UCSD-AML1 (cell line): ENCODE measurements around the gene VN1R2.
"Not testable (repeated sequence)": the region's sequence is repeated elsewhere in the genome, so short reads cannot be mapped to it uniquely, and the experiment has no call there.

Experiments
- DNase-seq: peaks from one replicate; lab custom pipeline; 2025; ENCODE audit not compliant: unreplicated experiment; lab: John Stamatoyannopoulos, UW

Gene VN1R2, protein sequence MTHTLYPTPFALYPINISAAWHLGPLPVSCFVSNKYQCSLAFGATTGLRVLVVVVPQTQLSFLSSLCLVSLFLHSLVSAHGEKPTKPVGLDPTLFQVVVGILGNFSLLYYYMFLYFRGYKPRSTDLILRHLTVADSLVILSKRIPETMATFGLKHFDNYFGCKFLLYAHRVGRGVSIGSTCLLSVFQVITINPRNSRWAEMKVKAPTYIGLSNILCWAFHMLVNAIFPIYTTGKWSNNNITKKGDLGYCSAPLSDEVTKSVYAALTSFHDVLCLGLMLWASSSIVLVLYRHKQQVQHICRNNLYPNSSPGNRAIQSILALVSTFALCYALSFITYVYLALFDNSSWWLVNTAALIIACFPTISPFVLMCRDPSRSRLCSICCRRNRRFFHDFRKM

GRCh38 chr19:53257715-53258342 is at the start of gene VN1R2:
Gene VN1R2 (plus strand): TSS chr19:53258292. CDS start chr19:53258376, 84 bp downstream.
- not testable (repeated sequence) for DNase-seq

DNA sequence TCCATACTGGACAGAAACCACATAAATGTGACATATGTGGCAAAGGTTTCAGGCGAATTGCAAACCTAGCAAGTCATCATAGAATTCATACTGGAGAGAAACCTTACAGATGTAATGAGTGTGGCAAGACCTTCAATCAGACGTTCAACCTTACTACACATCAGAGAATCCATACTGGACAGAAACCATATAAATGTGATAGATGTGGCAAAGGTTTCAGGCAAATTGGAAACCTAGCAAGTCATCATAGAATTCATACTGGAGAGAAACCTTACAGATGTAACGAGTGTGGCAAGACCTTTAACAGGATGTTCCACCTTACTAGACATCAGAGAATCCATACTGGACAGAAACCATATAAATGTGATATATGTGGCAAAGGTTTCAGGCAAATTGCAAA is 46.5 kb upstream of the VN1R2 start:
- not testable (repeated sequence) for DNase-seq

DNA sequence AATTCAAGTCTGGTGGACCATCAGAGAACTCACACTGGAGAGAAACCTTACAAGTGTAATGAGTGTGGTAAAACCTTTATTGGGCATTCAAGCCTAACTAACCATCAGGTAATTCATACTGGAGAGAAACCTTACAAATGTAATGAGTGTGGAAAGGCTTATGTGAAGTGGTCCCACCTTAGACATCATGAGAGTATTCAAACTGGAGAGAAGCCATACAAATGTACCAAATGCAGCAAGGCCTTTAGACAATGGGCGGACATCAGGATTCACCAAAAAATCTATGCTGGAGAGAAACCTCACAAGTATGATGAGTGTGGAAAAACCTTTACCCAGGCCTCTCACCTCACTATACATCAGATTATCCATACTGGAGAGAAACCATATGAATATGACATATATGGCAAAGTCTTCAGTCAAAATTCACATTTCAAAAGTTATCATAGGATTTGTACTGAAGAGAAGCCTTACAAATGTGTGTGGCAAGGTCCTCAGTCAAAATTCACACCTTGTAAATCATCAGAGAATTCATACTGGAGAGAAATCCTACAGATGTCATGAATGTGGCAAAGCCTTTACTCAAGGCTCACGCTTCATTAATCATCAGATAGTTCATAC is 45.3 kb upstream of the VN1R2 start:
- no peak for DNase-seq

DNA sequence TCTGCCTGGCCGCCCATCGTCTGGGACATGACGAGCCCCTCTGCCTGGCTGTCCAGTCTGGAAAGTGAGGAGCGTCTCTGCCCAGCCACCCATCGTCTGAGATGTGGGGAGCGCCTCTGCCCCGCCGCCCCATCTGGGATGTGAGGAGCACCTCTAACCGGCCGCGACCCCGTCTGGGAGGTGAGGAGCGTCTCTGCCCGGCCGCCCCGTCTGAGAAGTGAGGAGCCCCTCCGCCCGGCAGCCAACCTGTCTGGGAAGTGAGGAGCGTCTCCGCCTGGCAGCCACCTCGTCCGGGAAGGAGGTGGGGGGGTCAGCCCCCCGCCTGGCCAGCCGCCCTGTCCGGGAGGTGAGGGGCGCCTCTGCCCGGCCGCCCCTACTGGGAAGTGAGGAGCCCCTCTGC is 35.4 kb upstream of the VN1R2 start:
- DNase-seq = not testable (repeated sequence)

DNA sequence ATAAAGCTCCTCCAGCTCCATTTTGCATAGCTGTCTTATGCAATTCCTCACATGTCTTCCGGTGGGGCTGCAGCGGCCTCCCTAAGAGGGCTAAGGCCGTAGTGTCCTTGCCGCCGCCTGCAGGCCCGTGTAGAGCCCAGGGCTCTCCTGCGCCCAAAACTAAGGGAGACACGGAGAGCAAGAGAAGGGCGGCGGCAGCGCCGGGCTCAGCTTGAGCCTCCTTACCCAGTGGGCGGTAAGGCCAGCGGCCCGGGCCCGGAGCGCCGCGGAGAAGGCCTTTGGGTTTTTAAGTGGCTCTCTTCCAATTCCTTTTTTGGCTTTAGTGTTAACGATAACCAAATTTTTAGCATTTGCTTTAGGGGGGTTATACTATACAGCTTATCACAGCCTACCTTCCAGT is 33.5 kb upstream of the VN1R2 start:
- DNase-seq = no peak

GRCh38 chr19:53237114-53237777 is 20.8 kb upstream of the VN1R2 start:
- no peak for DNase-seq

DNA sequence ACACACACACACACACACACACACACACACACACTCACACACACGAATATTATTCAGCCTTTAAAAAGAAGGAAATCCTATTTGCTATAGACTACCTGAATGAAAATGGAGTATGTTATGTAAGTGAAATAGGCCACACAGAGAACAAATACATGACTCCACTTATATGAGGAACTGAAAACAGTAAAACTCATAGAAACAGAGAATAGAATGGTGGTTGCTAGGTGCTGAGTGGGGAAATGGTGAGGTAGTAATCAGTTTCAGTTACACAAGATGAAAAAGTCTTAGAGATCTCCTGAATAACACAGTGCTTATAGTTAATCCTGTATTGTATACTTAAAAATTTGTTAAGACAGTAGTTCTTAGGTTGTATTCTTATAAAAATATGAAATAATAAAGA is 11.6 kb upstream of the VN1R2 start:
- no peak for DNase-seq

DNA sequence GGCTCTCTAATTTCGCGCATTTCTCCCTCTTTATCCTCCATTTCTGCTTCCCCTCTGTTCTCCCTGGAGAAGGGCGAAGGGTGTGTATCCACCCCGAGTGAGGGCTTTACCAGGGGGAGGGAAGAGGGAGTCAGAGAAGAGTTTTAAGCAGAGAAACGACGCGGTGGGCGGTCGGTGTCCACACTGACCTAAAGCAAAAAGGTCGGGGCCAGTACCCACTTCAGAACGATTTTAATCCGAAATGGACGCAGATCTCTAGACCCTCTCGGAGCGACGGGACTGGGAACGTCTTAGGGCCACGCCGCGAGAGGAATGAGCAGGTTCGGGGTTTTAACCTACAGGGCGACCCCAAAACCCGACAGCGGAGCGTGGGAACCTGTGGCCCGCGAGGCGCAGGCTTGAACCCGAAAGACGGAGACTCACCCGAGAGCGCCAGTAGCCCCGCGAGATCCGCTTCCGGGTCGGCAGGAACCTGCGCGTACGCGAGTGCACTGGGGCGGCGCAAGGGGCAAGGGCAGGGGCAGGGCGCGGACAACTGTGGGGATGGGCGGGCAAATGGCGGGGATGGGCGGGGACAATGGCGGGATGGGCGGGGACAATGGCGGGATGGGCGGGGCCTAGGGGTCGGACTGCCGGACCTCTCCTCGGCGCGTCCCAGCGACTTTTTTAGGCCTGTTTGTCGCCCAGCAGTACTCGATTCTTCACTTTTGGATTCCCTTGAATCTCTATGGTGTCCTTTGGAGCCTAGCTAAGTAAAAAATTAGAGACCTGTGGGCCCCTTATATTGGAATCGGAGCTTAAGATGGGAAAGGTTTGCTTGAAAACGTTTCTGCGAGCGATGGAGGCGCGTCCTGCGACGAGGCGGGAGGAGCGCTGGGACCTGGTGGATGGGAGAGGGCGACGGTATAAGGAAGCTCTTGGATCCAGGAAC is 3.4 kb upstream of the VN1R2 start, which contains the start of gene ZNF677:
Gene ZNF677 (minus strand): TSS at position 463 of the 931 bp plus-strand sequence. CDS start 3,323 bp downstream, outside the sequence.
- DNase-seq = no peak

DNA sequence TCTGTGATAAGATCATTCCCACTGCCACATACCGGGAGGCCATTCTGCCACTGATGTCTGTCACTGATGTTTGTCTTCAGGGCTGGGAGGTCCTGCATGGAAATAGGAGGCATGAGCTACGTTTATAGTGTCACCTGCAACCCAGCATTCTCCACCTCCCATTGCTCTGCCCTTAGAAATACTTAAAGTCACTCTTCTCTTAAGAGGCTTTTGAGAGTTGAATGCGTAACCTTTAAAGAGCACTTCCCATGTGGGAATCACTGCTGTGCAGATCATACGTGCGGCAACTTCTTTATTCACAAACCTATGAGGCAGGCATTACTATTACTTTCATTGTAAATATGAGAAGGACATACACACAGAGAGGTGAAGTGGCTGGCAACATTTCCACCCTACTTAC is 9.5 kb downstream of the VN1R2 start, which contains the start of gene VN1R4:
Gene VN1R4 (minus strand): TSS at position 101 of the 400 bp plus-strand sequence. CDS start 58 bp downstream, at position 43.
- DNase-seq = not testable (repeated sequence)

DNA sequence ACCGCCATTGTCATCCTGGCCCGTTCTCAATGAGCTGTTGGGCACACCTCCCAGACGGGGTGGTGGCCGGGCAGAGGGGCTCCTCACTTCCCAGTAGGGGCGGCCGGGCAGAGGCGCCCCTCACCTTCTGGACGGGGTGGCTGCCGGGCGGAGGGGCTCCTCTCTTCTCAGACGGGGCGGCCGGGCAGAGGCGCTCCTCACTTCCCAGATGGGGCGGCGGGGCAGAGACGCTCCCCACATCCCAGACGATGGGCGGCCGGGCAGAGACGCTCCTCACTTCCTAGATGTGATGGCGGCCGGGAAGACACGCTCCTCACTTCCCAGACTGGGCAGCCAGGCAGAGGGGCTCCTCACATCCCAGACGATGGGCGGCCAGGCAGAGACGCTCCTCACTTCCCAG is 11.8 kb downstream of the VN1R2 start:
- not testable (repeated sequence) for DNase-seq

- DNase-seq = no peak
Measured at GRCh38 chr19:53272044-53272443, 14.0 kb downstream of the VN1R2 start.

DNA sequence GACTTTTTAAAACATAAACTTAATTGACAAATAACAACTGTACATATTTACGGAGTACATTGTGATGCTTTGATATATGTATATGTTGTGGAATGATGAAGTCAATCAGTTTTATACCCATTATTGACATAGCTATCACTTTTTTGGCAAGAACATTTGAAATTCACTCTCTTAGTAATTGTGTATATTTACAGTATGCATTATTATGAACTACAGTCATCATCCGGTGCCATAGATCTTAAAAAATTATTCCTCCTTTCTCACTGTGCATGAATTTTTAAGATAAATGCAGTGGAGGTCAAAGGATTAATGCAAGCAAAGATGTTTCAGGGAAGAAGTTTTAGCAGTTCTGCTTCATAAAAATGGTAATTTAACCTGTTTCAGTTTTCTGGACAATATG is 17.4 kb downstream of the VN1R2 start:
- DNase-seq = no peak

GRCh38 chr19:53281947-53282346 is 23.9 kb downstream of the VN1R2 start:
- DNase-seq = not testable (repeated sequence)

- no peak for DNase-seq
Measured at GRCh38 chr19:53285087-53285486, 27.0 kb downstream of the VN1R2 start.

DNA sequence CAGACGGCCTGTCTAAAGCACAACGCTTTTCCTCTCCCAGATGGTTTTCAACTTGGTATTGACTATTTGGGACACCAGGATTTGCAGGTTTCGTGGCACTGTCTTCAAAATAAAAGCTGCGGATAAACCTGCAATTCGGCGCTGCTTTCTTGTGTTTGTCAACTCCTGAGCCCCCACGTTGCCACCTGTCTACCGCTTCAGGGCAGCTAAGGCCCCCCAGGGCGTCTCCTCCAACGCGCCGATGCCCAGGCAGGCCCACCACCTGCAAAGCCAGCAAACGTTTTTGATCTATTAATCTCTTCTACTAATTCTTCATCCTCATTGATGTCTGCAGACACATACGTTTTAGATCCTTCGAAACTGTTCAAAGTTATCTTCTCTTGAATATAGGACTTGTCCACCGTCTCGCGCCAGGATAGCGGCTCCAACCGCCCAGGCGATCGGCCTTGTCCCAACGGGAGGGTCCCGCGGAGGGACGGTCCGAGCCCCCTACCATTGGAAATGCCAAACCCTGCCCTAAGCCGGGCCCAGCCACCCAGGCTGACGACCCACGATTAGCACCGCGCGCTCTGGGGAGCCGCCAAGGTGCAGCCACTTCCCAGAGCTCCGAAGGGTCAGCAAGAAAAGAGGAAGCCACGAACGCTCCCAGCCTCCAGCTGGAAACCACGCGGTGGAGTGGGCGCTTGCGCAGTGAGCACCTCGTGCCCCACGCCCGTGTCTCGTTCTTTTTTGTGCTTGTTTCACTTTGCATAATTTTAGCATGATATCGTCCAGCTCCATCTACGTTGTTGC is 32.9 kb downstream of the VN1R2 start:
- no peak for DNase-seq

DNA sequence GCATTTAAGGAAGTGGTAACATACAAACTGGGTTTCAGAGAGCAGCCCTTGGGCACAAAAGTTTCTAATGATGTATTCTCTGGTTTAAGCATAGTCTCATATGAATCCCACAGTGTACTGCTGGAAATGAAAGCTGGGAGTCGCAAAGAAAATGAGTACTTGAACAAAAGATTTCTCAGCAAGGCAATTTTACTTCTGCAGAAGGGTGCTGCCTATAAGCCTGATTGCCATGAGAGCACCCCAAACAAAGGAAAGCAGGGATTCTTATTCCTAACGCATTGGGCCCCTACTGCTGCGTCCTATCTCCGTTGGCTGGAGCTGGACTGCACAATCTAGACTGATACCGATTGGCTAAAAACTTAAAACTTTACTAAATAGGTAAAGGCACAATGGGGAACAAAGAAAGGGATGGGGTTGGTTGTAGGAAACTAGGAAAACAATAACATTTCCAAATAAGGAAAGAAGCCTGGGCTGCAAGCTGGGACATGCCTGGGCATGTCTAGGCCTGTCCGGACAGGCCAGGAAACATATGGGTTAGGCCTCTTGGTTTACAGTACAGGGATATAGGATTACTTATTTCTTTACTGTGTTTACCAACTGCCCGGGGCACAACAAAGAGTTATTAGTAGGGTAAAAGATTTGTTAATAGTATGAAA is 36.8 kb downstream of the VN1R2 start:
- no peak for DNase-seq

- not testable (repeated sequence) for DNase-seq
Measured at GRCh38 chr19:53301341-53301740, 43.2 kb downstream of the VN1R2 start.

- no peak for DNase-seq
Measured at GRCh38 chr19:53308339-53308811, 50.3 kb downstream of the VN1R2 start.
